ENCODE results near the gene LSM14B.

LSM14B gene

GRCh38 chr20:62117658-62118057 is 4.6 kb upstream of the LSM14B start:
- CTCF ChIA-PET: no interaction called here
- no peak for DNase-seq (ENCODE audit: low read depth, low spot score)
- no peak overlapping the region for H3K4me3 ChIP-seq (ENCODE audit: low read depth, low read length)
- POLR2A ChIA-PET: no interaction called here
- no peak for TF ChIP-seq CTCF (IDR thresholded peaks at IDR 0.05; ENCODE audit: insufficient read depth, low read length, missing control alignments)

DNA sequence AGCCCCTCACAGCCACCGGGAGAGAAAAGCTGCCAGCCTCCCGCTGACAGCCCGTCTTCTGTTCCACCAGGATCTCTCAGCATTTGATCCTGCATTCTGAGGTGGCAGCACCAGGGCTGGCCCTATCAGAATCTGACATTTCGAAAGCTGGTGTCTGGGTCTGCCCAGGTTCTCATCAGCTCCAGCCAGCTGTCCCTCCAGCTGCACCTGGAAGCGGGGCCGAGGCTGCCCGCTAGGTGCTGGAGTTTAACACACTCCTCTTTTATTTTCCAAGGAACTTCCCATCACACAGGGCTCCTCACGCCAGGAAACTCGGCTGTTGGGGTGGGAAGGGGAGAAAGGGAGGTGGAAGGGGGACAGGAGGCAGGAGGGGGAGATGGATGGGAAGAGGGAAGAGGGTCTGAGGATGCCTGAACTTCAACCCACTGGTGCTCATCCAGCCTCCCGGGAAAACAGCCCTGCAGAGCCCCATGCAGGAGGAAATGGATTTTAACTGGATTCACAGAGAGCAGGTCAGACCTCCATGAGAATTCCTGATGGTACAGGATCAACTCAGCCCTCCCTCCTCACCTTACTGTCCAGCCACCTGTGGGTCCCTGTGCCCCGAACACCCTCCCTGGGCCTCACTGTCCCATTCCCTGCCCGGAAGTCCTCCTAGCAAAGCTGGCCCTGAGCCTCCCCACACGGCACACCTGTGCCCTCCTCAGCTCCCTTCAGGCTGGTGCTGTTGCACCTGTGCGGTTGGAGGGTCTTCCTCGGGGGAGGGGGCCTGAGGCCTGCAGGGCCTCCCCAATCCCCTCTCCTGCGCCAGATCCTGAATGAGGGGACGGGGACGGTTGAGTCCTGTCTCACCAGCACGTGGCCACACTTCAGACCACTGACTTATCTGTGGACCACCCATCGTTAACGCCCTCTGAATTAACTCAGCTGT is 3.9 kb upstream of the LSM14B start:
- POLR2A ChIA-PET: no interaction called here
- CTCF ChIA-PET: interaction anchor here (1.4 kb wide), 1 partner anchor 18 kb away, joined by 3 read pairs; no protein-coding TSS in a partner anchor
- no peak for TF ChIP-seq CTCF (IDR thresholded peaks at IDR 0.05; ENCODE audit: insufficient read depth, low read length, missing control alignments)
- DNase-seq (ENCODE audit: low read depth, low spot score): no peak
- H3K4me3 ChIP-seq (ENCODE audit: low read depth, low read length): no peak overlapping the region

- no peak overlapping the region for H3K4me3 ChIP-seq (ENCODE audit: low read depth, low read length)
- no peak for TF ChIP-seq CTCF (IDR thresholded peaks at IDR 0.05; ENCODE audit: insufficient read depth, low read length, missing control alignments)
- DNase-seq (ENCODE audit: low read depth, low spot score): no peak
- ChIA-PET POLR2A (no interaction called here), CTCF (interaction anchor here (1.4 kb wide), 1 partner anchor 17 kb away, joined by 3 read pairs; no protein-coding TSS in a partner anchor)
Measured at GRCh38 chr20:62119115-62119514, 3.2 kb upstream of the LSM14B start.

DNA sequence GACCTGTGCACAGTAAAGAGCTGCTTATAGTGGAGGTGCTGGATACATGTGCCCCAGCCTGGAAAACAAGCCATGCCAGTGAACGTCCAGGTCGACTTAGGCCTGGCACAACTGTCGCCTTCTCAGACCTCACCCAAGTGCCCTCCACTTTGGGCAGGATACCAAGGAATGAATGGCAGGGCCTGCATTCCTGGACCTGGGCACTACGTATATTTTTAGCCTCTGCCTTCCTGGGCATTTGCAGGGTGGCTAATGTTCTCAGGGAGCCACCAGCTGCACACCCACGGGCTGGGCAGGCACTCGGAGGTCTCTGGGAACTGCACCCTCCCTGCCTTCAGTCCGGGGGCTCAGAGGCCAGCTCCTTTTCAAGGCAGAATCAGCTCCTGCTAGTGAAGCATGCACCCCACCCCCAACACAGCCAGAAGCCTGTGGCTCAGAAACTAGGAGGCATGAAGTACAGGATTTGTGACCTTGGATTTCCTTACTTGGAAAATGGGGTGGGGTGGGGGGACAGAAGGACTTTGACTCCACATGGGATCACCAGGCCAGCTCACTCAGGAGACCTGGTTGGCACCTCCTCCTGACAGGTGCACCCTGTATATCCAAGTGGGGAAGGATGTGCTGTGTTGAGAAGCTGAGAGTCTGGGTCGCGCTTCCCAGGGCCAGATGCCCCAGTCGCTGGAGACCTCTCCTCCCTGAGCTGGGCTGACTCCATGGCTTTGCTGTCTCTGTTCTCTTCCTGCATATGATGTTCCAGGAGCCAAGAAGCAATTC is 2.5 kb upstream of the LSM14B start:
- no peak overlapping the region for H3K4me3 ChIP-seq (ENCODE audit: low read depth, low read length)
- ChIA-PET CTCF (interaction anchor here (1.4 kb wide), 1 partner anchor 17 kb away, joined by 3 read pairs; no protein-coding TSS in a partner anchor), POLR2A (no interaction called here)
- DNase-seq (ENCODE audit: low read depth, low spot score): no peak
- TF ChIP-seq CTCF (IDR thresholded peaks at IDR 0.05; ENCODE audit: insufficient read depth, low read length, missing control alignments): no peak

- ChIA-PET CTCF (interaction anchor here (2.1 kb wide), 2 partner anchors 79 to 109 kb away, joined by 4 to 11 read pairs; no protein-coding TSS in a partner anchor), POLR2A (interaction anchor here (1.9 to 4.7 kb wide), 2 partner anchors 54 to 94 kb away, joined by 4 to 37 read pairs; partner anchors contain the start of gene TAF4)
- no peak for DNase-seq (ENCODE audit: low read depth, low spot score)
- TF ChIP-seq CTCF (IDR thresholded peaks at IDR 0.05; ENCODE audit: insufficient read depth, low read length, missing control alignments): no peak
- no peak overlapping the region for H3K4me3 ChIP-seq (ENCODE audit: low read depth, low read length)
Measured at GRCh38 chr20:62120365-62120762, 1.9 kb upstream of the LSM14B start.
